Measurements from ENCODE around the gene PPP1R2. TPM values are rescaled to one million over a fixed set of nuclear protein-coding genes. Genes with fewer than 3 reads are reported as not detected.

The PPP1R2 gene
- total RNA-seq, 1 donor, result 131 TPM

GRCh38 chr3:195540511-195540910 is 2.6 kb downstream of the PPP1R2 start:
- no peak overlapping the region for H3K4me3 ChIP-seq (ENCODE audit: low read depth, low read length)
- DNase-seq (ENCODE audit: low read depth), result no peak
- TF ChIP-seq CTCF (IDR thresholded peaks at IDR 0.05; ENCODE audit: insufficient read depth, low read depth, low read length), result no peak

- no peak for TF ChIP-seq CTCF (IDR thresholded peaks at IDR 0.05; ENCODE audit: insufficient read depth, low read depth, low read length)
- DNase-seq (ENCODE audit: low read depth), result no peak
- H3K4me3 ChIP-seq (ENCODE audit: low read depth, low read length), result no peak overlapping the region
Observed at GRCh38 chr3:195540027-195540426, 3.1 kb downstream of the PPP1R2 start.

- no peak for TF ChIP-seq CTCF (IDR thresholded peaks at IDR 0.05; ENCODE audit: insufficient read depth, low read depth, low read length)
- no peak for DNase-seq (ENCODE audit: low read depth)
- H3K4me3 ChIP-seq (ENCODE audit: low read depth, low read length), result no peak overlapping the region
Observed at GRCh38 chr3:195539479-195539878, 3.6 kb downstream of the PPP1R2 start.

GRCh38 chr3:195537995-195538394 is 5.1 kb downstream of the PPP1R2 start:
- H3K4me3 ChIP-seq (ENCODE audit: low read depth, low read length), result no peak overlapping the region
- no peak for DNase-seq (ENCODE audit: low read depth)
- TF ChIP-seq CTCF (IDR thresholded peaks at IDR 0.05; ENCODE audit: insufficient read depth, low read depth, low read length), result no peak

GRCh38 chr3:195535293-195535692 is 7.8 kb downstream of the PPP1R2 start:
- TF ChIP-seq CTCF (IDR thresholded peaks at IDR 0.05; ENCODE audit: insufficient read depth, low read depth, low read length), result no peak
- DNase-seq (ENCODE audit: low read depth), result no peak
- H3K4me3 ChIP-seq (ENCODE audit: low read depth, low read length), result no peak overlapping the region

GRCh38 chr3:195532834-195533233 is 10.3 kb downstream of the PPP1R2 start:
- no peak for TF ChIP-seq CTCF (IDR thresholded peaks at IDR 0.05; ENCODE audit: insufficient read depth, low read depth, low read length)
- no peak for DNase-seq (ENCODE audit: low read depth)
- H3K4me3 ChIP-seq (ENCODE audit: low read depth, low read length), result no peak overlapping the region

- TF ChIP-seq CTCF (IDR thresholded peaks at IDR 0.05; ENCODE audit: insufficient read depth, low read depth, low read length), result no peak
- DNase-seq (ENCODE audit: low read depth), result no peak
Observed at GRCh38 chr3:195532345-195532744, 10.8 kb downstream of the PPP1R2 start.

More at GRCh38 chr3:195532345-195532744, 10.8 kb downstream of the PPP1R2 start:
- no peak overlapping the region for H3K4me3 ChIP-seq (ENCODE audit: low read depth, low read length)

All from fibroblast of villous mesenchyme (primary cell).